ENCODE results near the gene ABCA3. TPM values are rescaled to one million over a fixed set of nuclear protein-coding genes. Genes with fewer than 3 reads are reported as not detected.
"Not testable (repeated sequence)": the region's sequence is repeated elsewhere in the genome, so short reads cannot be mapped to it uniquely, and the experiment has no call there.

ABCA3 gene
- total RNA-seq, 2 donors from 2014 or later, result 8.3 to 10.5 TPM

DNA sequence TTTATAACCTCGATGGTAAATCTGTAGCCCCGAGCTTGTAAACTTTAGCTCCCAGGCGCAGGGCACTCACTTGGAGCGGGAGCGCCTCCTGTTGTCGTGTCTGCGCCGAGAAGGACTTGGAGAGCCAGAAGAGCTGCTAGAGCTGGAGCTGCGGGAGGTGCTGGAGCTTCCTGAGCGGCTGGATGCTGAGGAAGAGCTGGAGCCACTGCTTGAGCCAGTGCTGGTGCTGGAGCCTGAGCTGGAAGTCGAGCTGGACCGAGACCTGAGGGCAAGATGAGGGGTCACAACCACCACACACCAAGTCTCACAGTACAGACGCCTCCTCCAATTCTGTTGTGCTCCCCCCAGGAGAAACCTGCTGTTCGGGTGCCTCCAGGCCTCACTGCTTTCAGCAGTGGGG lies 77.5 kb downstream of the ABCA3 start:
- H3K27me3 Mint-ChIP-seq; ATAC-seq; DNase-seq; H3K9me3 ChIP-seq (ENCODE audit: control insufficient read depth, low read length, poor library complexity, severe bottlenecking); H3K4me3 Mint-ChIP-seq; H3K36me3 Mint-ChIP-seq (ENCODE audit: low read depth): not testable (repeated sequence)
- Mint-ChIP-seq H3K27ac (peak overlapping the region; percentile 39), H3K4me1 (peaks cover 27% of the 10 kb centered on the region)

DNA sequence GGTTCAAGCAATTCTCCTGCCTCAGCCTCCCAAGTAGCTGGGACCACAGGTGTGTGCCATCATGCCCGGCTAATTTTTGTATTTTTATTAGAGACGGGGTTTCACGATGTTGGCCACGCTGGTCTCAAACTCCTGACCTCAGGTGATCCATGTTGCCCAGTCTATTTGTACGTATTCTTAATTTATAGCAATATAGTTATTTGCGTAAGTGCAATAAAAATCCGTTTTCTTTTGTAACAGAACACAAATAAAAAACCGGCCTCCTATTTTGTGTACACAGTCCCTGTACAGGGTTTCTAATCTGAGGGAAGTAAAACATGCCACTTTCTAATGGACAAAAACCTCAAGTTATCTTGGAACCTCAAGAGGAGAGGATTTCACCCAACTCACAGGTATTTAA lies 80.3 kb downstream of the ABCA3 start:
- DNase-seq, result no peak
- Mint-ChIP-seq H3K4me1 (peaks cover 13% of the 10 kb centered on the region), H3K27me3 (no peaks in the 10 kb centered on the region), H3K27ac (no peak overlapping the region), H3K36me3 (ENCODE audit: low read depth) (peaks cover 8% of the 10 kb centered on the region), H3K4me3 (no peak overlapping the region)
- no peaks in the 10 kb centered on the region for H3K9me3 ChIP-seq (ENCODE audit: control insufficient read depth, low read length, poor library complexity, severe bottlenecking)
- no peak for ATAC-seq

DNA sequence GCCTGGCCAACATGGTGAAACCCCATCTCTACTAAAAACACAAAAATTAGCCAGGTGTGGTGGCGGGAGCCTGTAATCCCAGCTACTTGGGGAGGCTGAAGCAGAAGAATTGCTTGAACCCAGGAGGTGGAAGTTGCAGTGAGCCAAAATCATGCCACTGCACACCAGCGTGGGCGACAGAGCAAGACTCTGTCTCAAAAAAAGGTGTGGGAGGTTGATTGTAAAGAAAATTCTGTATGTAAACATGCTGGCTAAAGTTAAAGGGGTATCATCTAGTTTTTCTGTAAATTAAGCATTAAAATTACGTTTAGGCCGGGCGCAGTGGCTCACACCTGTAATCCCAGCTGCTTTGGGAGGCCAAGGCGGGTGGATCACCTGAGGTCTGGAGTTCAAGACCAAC lies 82.0 kb downstream of the ABCA3 start:
- not testable (repeated sequence) for H3K4me1 Mint-ChIP-seq; H3K4me3 Mint-ChIP-seq; H3K9me3 ChIP-seq (ENCODE audit: control insufficient read depth, low read length, poor library complexity, severe bottlenecking); H3K36me3 Mint-ChIP-seq (ENCODE audit: low read depth); H3K27me3 Mint-ChIP-seq; DNase-seq; ATAC-seq; H3K27ac Mint-ChIP-seq

DNA sequence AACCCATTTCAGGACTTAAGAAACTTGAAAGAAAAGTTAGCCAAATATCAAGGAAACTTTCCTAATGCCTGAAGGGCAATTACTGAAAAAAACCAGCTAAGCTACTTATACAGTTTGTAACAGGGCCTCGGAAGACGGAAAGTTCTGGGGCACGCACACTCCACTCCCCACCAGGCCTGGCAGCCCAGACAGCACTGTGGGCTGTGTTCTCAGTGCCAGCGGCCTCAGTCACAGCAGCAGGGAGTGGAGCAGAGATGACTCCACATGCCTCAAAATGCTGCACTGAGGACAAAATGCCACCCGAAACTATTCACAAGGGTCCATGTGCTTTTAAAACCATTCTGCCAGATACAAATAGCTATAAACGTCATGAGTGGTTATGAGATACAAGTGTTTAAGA lies 82.8 kb downstream of the ABCA3 start:
- Mint-ChIP-seq H3K4me1 (peaks cover 2% of the 10 kb centered on the region), H3K36me3 (ENCODE audit: low read depth) (peaks cover 7% of the 10 kb centered on the region), H3K27me3 (no peaks in the 10 kb centered on the region), H3K4me3 (no peak overlapping the region), H3K27ac (no peak overlapping the region)
- ATAC-seq, result no peak
- DNase-seq, result no peak
- no peaks in the 10 kb centered on the region for H3K9me3 ChIP-seq (ENCODE audit: control insufficient read depth, low read length, poor library complexity, severe bottlenecking)

DNA sequence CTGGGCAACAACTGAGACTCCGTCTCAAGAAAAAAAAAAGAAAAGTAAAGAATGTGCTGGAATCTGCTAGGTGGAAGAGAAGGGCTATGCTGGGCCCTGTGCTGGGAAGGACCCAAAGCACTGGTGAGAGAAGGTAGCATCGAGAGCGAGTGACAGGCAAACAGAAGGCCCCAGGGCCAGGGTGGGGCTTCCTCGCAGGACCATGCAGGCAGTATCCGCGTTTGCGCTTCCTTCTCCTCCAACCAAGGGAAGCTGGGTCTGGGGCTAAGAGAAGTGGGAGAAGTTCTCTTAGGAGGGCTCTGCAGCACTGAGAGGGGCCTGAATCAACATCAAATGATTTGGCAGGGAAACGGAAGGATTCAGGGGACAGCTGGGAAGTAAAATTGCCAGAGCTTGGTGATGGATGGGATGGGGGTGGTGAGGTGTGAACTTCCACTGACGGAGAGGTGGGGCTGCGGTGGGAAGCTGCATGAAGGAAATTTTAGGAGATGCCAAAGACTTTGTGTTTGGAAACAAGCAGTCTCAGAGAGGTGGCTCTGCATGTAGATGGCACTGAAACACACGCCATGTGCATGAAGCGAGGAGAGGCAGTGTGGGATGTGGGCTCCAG lies 83.9 kb downstream of the ABCA3 start:
- peak overlapping the region; percentile 71 for H3K27ac Mint-ChIP-seq
- DNase-seq (no peak), ATAC-seq (no peak)
- no peaks in the 10 kb centered on the region for H3K27me3 Mint-ChIP-seq
- no peaks in the 10 kb centered on the region for H3K9me3 ChIP-seq (ENCODE audit: control insufficient read depth, low read length, poor library complexity, severe bottlenecking)
- H3K36me3 Mint-ChIP-seq (ENCODE audit: low read depth), result peaks cover 2% of the 10 kb centered on the region
- peak overlapping the region; percentile 25 for H3K4me3 Mint-ChIP-seq
- no peaks in the 10 kb centered on the region for H3K4me1 Mint-ChIP-seq

DNA sequence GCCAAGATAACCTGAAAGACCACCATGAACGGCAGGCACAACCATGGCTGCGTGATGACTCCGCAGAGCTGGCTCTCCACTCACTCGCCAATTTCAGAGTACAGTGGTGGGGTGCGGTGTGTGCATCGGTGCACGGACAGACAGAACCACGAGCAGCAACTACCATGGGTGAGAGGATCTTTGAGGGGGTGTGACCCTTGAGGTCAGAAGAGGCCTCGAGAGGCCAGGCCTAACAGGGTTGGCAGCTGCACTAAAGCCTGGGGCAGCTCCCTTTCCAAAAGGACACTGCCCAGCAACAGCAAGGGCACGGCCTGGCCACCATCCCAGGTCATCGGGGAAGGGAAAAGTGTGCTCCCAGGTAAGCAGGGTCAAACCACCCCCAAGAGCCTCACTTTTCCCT lies 87.2 kb downstream of the ABCA3 start:
- peaks cover 2% of the 10 kb centered on the region for H3K36me3 Mint-ChIP-seq (ENCODE audit: low read depth)

DNA sequence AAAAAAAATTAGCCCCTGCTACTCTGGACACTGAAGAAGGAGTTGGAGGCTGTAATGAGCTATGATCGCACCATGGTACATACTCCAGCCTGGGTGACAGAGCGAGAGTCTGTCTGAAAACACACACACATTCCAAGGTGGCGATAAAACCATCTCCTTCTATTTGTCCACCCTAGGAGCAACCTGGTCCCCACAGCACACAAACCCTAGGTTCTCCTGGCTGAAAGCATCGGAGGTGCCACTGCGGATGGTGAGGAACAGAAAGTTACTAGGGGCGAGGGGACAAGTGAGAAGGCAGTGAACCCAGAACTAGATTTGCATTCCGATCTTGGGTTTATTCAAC lies 87.8 kb downstream of the ABCA3 start:
- no peaks in the 10 kb centered on the region for H3K27me3 Mint-ChIP-seq

More for the DNA sequence above, 87.2 kb downstream of the ABCA3 start:
- H3K9me3 ChIP-seq (ENCODE audit: control insufficient read depth, low read length, poor library complexity, severe bottlenecking), result no peaks in the 10 kb centered on the region
- Mint-ChIP-seq H3K27me3 (no peaks in the 10 kb centered on the region), H3K27ac (peak overlapping the region; percentile 76), H3K4me1 (peaks cover 3% of the 10 kb centered on the region), H3K4me3 (no peak overlapping the region)
- DNase-seq (no peak), ATAC-seq (no peak)

DNA sequence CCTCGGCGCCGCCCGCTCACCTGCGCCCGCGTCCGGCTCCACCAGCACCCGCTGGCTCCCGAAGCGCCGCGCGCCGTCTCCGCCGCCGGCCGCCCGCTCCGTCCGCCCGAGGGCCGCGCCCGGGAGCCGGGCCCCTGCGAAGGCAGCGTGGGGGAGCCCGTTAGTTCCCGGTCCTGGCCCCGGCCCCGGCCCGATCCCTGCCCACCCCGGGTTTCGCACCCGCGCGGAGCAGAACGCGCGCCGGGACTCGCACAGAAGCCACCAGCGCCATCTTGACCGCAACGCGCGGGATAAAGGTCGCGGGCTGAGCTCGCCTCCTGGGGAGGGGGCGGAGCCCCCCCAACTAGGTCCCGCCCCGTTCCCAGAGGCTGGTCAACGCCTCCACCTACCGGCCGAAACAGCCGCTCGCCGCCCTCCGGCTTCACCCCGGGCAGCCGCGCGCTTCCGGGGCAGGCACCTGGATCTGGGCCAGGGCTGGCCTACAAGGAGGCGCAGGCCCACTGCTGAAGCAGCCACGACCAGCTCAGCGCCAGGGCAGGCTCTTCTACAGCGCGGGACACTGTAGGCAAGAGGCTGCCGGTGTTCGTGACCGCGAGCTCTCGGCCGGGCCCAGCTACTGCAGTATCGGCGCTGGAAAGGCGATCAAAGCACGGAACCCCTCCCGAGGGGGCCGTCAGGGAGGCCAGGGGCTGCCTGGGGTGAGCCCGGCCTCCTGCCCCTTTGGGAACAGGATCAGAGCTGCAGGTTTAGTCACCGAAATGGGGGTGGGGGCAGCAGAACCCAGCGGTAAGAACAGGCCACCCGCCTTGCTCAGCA lies 89.0 kb downstream of the ABCA3 start, which contains the start of gene ECI1:
Gene ECI1 (minus strand): TSS at position 292 of the 816 bp plus-strand sequence. CDS start 21 bp downstream, at position 271.
- peak within 1 kb of the TSS; percentile 93 for H3K4me3 Mint-ChIP-seq
- peak; percentile 80 for ATAC-seq

More for the DNA sequence above, 87.8 kb downstream of the ABCA3 start:
- DNase-seq (no peak), ATAC-seq (no peak)
- peak overlapping the region; percentile 76 for H3K27ac Mint-ChIP-seq
- H3K4me3 Mint-ChIP-seq, result no peak overlapping the region
- H3K36me3 Mint-ChIP-seq (ENCODE audit: low read depth), result peaks cover 2% of the 10 kb centered on the region
- H3K4me1 Mint-ChIP-seq, result peaks cover 3% of the 10 kb centered on the region
- no peaks in the 10 kb centered on the region for H3K9me3 ChIP-seq (ENCODE audit: control insufficient read depth, low read length, poor library complexity, severe bottlenecking)

DNA sequence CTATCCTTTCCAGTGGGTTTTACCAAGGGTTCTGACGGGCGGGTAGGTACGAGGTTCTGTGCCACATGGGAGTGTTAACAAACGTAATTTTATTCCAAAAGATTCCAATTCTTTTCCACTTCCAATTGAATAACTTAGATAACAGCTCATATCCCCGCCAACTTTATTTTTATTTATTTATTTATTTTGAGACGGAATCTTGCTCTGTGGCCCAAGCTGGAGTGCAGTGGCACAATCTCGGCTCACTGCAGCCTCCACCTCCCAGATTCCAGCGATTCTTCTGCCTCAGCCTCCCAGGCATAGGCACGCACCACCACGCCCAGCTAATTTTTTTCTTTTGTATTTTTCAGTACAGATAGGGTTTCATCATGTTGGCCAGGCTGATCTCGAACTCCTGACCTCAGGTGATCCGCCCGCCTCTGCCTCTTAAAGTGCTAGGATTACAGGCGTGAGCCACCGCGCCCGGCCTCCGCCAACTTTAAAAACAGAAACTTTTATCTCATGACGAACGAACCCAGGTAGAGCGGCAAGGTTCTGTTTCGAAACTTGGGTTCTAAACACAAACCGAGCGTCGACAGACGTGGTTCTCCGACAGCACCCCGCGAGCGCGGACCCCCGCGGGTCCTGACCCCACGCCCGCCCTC lies 89.8 kb downstream of the ABCA3 start:
- Mint-ChIP-seq H3K27ac (peak overlapping the region; percentile 93), H3K36me3 (ENCODE audit: low read depth) (no peaks in the 10 kb centered on the region), H3K4me3 (peak overlapping the region; percentile 93), H3K27me3 (no peaks in the 10 kb centered on the region), H3K4me1 (peaks cover 3% of the 10 kb centered on the region)
- ATAC-seq, result peak; percentile 42
- DNase-seq, result peak in 2 of 3 donors; percentile 26 to 36
- no peaks in the 10 kb centered on the region for H3K9me3 ChIP-seq (ENCODE audit: control insufficient read depth, low read length, poor library complexity, severe bottlenecking)

More for the DNA sequence above, 89.0 kb downstream of the ABCA3 start, which contains the start of gene ECI1:
- Mint-ChIP-seq H3K27ac (peak within 1 kb of the TSS; percentile 93), H3K27me3 (no peaks in the 10 kb centered on the region), H3K4me1 (peaks cover 3% of the 10 kb centered on the region), H3K36me3 (ENCODE audit: low read depth) (peaks cover under 1% of the 10 kb centered on the region)
- peak; percentile 58 to 72 (median 71) for DNase-seq
- H3K9me3 ChIP-seq (ENCODE audit: control insufficient read depth, low read length, poor library complexity, severe bottlenecking), result no peaks in the 10 kb centered on the region

DNA sequence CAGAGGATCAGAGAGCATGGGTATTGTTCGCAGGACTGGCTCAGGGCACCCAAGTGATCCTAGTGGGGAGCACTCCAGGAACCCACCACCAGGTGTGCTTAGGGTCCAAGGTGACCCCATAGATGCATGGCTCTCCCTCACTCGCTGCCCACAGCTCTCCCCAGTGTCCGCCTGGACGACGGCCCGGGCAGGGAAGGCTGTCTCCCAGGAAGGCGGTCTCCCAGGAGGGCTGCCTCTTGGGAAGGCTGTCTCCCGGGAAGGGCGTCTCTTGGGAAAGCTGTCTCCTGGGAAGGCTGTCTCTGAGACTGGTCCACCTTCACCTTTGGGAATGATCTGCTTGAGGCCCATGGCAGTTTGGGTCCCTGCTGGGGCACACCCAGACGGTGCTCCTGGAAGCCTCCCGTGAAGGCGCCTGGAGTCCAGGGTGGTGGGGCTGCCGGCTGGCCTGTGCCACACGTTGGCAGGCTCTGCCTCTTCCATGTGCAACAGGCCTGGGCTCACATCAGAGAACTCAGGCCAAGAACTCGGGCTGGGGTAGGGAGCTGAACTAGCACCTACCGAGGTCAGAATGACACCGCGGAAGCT lies 94.1 kb downstream of the ABCA3 start:
- ATAC-seq (no peak), DNase-seq (no peak)
- Mint-ChIP-seq H3K4me1 (peaks cover 6% of the 10 kb centered on the region), H3K4me3 (no peak overlapping the region), H3K36me3 (ENCODE audit: low read depth) (no peaks in the 10 kb centered on the region), H3K27me3 (no peaks in the 10 kb centered on the region), H3K27ac (no peak overlapping the region)
- no peaks in the 10 kb centered on the region for H3K9me3 ChIP-seq (ENCODE audit: control insufficient read depth, low read length, poor library complexity, severe bottlenecking)

DNA sequence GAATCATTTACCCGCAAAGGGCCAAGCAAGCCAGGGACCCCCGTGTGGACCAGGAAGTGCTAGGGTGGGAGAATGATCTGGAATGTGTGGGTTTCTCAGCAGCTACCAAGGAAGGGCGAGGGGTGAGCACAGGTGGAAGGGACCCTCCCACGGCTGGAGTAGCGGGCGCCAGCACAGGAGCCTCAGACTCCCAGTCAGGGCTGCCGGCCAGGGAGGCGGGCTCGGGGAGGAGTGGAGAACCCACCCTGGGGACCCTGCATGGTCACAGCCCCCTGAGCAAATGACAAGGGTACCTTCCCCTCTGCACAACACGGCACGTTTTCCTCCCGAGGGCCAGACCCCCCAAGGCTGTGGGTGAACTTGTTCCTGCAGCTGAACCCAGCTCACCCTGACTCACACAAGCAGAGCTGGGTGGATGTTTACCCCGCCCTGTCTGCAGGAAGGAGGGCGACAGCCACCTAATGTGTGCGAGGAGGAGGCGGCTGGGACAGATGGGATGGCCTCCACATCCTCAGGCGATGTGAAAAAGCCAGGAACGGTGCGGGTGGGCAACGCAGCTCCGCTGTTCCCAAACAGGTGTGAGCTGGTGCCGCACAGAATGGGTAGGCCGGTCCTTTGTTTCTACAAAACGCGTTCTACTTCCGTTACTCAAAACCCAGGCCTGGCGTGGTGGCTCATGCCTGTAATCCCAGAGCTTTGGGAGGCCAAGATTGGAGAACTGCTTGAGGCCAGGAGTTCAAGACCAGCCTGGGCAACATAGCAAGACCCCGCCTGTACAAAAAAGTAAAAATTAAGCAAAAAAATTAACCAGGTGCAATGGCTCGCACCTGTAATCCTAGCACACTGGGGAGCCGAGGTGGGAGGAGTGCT lies 95.4 kb downstream of the ABCA3 start:
- H3K4me3 Mint-ChIP-seq, result no peak overlapping the region
- no peaks in the 10 kb centered on the region for H3K36me3 Mint-ChIP-seq (ENCODE audit: low read depth)
- DNase-seq (no peak), ATAC-seq (no peak)
- peaks cover 3% of the 10 kb centered on the region for H3K4me1 Mint-ChIP-seq
- no peak overlapping the region for H3K27ac Mint-ChIP-seq
- H3K27me3 Mint-ChIP-seq, result no peaks in the 10 kb centered on the region
- H3K9me3 ChIP-seq (ENCODE audit: control insufficient read depth, low read length, poor library complexity, severe bottlenecking), result no peaks in the 10 kb centered on the region

DNA sequence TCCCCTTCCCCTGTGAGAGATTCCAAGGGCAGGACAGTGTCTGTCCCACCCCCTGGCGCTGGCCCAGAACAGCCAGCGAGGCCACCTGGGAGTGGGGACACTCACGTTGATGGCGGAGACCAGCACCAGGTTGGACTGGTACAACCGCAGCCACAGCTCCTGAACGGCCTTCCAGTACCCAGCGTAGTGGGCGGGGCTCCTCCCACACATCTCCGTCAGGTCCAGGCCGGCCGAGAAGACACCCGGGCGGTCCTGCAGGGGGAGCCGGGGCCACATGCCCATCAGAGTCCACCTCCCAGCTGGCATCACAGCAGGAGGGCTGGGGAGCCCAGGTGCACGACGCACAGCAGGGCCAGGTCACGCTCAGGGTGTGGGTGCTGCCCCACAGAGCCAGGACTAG lies 96.2 kb downstream of the ABCA3 start:
- no peak for ATAC-seq
- DNase-seq, result no peak
- Mint-ChIP-seq H3K4me3 (no peak overlapping the region), H3K36me3 (ENCODE audit: low read depth) (no peaks in the 10 kb centered on the region), H3K4me1 (peaks cover 3% of the 10 kb centered on the region), H3K27ac (no peak overlapping the region), H3K27me3 (no peaks in the 10 kb centered on the region)
- H3K9me3 ChIP-seq (ENCODE audit: control insufficient read depth, low read length, poor library complexity, severe bottlenecking), result no peaks in the 10 kb centered on the region
